IMR-90 (cell line): Measurements from ENCODE around the gene FJX1. TPM values are rescaled to one million over a fixed set of nuclear protein-coding genes. Genes with fewer than 3 reads are reported as not detected.
A peak's percentile ranks its signal among the peaks of the same experiment; 100 is the strongest.

Experiments used
- ATAC-seq: fragments of 200-7000 bp; cut with Tn5 transposase; 2 replicates; pipeline ENCODE4 v1.9.1; 2020; ENCODE audit warnings: low read depth, mild to moderate bottlenecking, moderate library complexity
- BruUV-seq: library from RNA; stranded (reverse); fragments of 400-500 nt; replicated peaks from 2 replicates; lab custom pipeline; 2021; lab: Mats Ljungman, UMichigan
- CTCF ChIA-PET: fragments of 300-600 bp; formaldehyde crosslinking; extraction: SDS; loops from one replicate; lab custom pipeline; 2021; ENCODE audit warnings: antibody characterized with exemption; lab: Yijun Ruan, JAX
- POLR2A ChIA-PET: fragments of 300-600 bp; sonication (Branson Sonifier 250); formaldehyde crosslinking; loops from one replicate; lab custom pipeline; 2022; ENCODE audit warnings: antibody characterized with exemption; ENCODE audit not compliant: unreplicated experiment; lab: Charles Lee
- DNase-seq: peaks from one replicate; pipeline ENCODE4 v3.0.0; 2013
- H2AFZ ChIP-seq: replicated peaks from 2 replicates; pipeline ENCODE3; 2013; ENCODE audit warnings: low read length, mild to moderate bottlenecking; ENCODE audit not compliant: poor library complexity
- H2AK5ac ChIP-seq: 2 replicates; pipeline ENCODE4 v1.6.1; 2013; ENCODE audit warnings: low read depth, low read length, inconsistent platforms
- H2AK9ac ChIP-seq: replicated peaks from 2 replicates; pipeline ENCODE3; 2013; ENCODE audit warnings: mild to moderate bottlenecking, low read depth, low read length, moderate library complexity; ENCODE audit not compliant: poor library complexity
- H2BK120ac ChIP-seq: 2 replicates; pipeline ENCODE4 v1.6.1; 2013; ENCODE audit warnings: low read depth, low read length, inconsistent platforms
- H2BK15ac ChIP-seq: 3 replicates; pipeline ENCODE4 v1.6.1; 2013; ENCODE audit warnings: low read depth, low read length, inconsistent platforms
- H2BK20ac ChIP-seq: 2 replicates; pipeline ENCODE4 v1.6.1; 2013; ENCODE audit warnings: low read depth, mild to moderate bottlenecking, inconsistent platforms, low read length, moderate library complexity
- H2BK5ac ChIP-seq: 2 replicates; pipeline ENCODE4 v1.6.1; 2013; ENCODE audit warnings: mild to moderate bottlenecking, low read depth, low read length, inconsistent platforms; ENCODE audit not compliant: poor library complexity, severe bottlenecking
- H3K14ac ChIP-seq: replicated peaks from 2 replicates; pipeline ENCODE4 v1.6.1; 2013; ENCODE audit warnings: low read depth, low read length, inconsistent platforms
- H3K18ac ChIP-seq: 2 replicates; pipeline ENCODE4 v1.6.1; 2013; ENCODE audit warnings: low read depth, low read length, control low read depth
- H3K23ac ChIP-seq: 2 replicates; pipeline ENCODE4 v1.6.1; 2013; ENCODE audit warnings: low read depth, low read length, inconsistent platforms
- H3K27ac ChIP-seq: 2 replicates; pipeline ENCODE4 v1.5.1; 2013; ENCODE audit warnings: mild to moderate bottlenecking, control low read depth, low read length; ENCODE audit not compliant: insufficient read depth
- H3K27me3 ChIP-seq: 2 replicates; pipeline ENCODE4 v1.6.1; 2013; ENCODE audit warnings: low read length; ENCODE audit not compliant: control insufficient read depth, insufficient read depth
- H3K36me3 ChIP-seq: 2 replicates; pipeline ENCODE4 v1.6.1; 2013; ENCODE audit warnings: low read length, mixed read lengths; ENCODE audit not compliant: control insufficient read depth, insufficient read depth
- H3K4ac ChIP-seq: 2 replicates; pipeline ENCODE4 v1.6.1; 2013; ENCODE audit warnings: low read depth, low read length, inconsistent platforms
- H3K4me1 ChIP-seq: 2 replicates; pipeline ENCODE4 v1.6.1; 2013; ENCODE audit warnings: low read length, mixed read lengths; ENCODE audit not compliant: control insufficient read depth, insufficient read depth
- H3K4me2 ChIP-seq: 2 replicates; pipeline ENCODE4 v1.6.1; 2013; ENCODE audit warnings: low read depth, mild to moderate bottlenecking, control low read depth, low read length, moderate library complexity
- H3K4me3 ChIP-seq: 2 replicates; pipeline ENCODE4 v1.5.1; 2013; ENCODE audit warnings: low read depth, mild to moderate bottlenecking, control low read depth, low read length, moderate library complexity; ENCODE audit not compliant: insufficient read depth
- H3K56ac ChIP-seq: 2 replicates; pipeline ENCODE4 v1.6.1; 2013; ENCODE audit warnings: low read length, inconsistent platforms; ENCODE audit not compliant: insufficient read depth; ENCODE audit errors: extremely low read depth
- H3K79me1 ChIP-seq, 2 experiments: 2 replicates each; pipeline ENCODE4 v1.6.1; 2013; ENCODE audit warnings: low read length in 2 of 2, inconsistent platforms in 1 of 2, low read depth in 1 of 2
- H3K9ac ChIP-seq: 2 replicates; pipeline ENCODE4 v1.6.1; 2013; ENCODE audit warnings: low read depth, low read length, control low read depth
- H3K9me1 ChIP-seq: 2 replicates; pipeline ENCODE4 v1.6.1; 2013; ENCODE audit warnings: low read length, inconsistent platforms; ENCODE audit not compliant: insufficient read depth
- H3K9me3 ChIP-seq: 2 replicates; pipeline ENCODE4 v1.6.1; 2013; ENCODE audit warnings: low read length; ENCODE audit not compliant: control insufficient read depth, insufficient read depth
- H4K20me1 ChIP-seq: 2 replicates; pipeline ENCODE4 v1.6.1; 2013; ENCODE audit warnings: low read length, inconsistent platforms; ENCODE audit not compliant: insufficient read depth
- H4K5ac ChIP-seq: 2 replicates; pipeline ENCODE4 v1.6.1; 2013; ENCODE audit warnings: mild to moderate bottlenecking, low read depth, low read length, control low read depth
- H4K8ac ChIP-seq, 2 experiments: 2 replicates each; pipeline ENCODE4 v1.6.1; 2013; ENCODE audit warnings: low read depth in 2 of 2, low read length in 2 of 2, control low read depth in 1 of 2, inconsistent platforms in 1 of 2
- H4K91ac ChIP-seq: 2 replicates; pipeline ENCODE4 v1.6.1; 2013; ENCODE audit warnings: low read depth, low read length, inconsistent platforms; ENCODE audit not compliant: insufficient read depth
- BHLHE40 ChIP-seq: fragments of 150-350 bp; IDR thresholded peaks from 2 replicates; pipeline ENCODE4 v1.6.1; 2016; ENCODE audit warnings: mild to moderate bottlenecking, low read depth, low read length
- CEBPB ChIP-seq: IDR thresholded peaks from 2 replicates; pipeline ENCODE4 v1.6.1; 2012; ENCODE audit warnings: low read depth, low read length, improper control_type of control experiment
- CHD1 ChIP-seq: IDR thresholded peaks from 2 replicates; pipeline ENCODE4 v1.6.1; 2012; ENCODE audit warnings: low read depth, low read length, improper control_type of control experiment
- CTCF ChIP-seq: conservative IDR thresholded peaks from 2 replicates; pipeline ENCODE4 v1.5.1; 2012; ENCODE audit warnings: mild to moderate bottlenecking, low read depth, low read length, improper control_type of control experiment
- ELK1 ChIP-seq: fragments of 150-350 bp; IDR thresholded peaks from 2 replicates; pipeline ENCODE4 v1.6.1; 2016; ENCODE audit warnings: low read depth, mild to moderate bottlenecking, low read length, moderate library complexity, borderline replicate concordance
- FOS ChIP-seq: fragments of 150-350 bp; IDR thresholded peaks from 2 replicates; pipeline ENCODE4 v1.6.1; 2016; ENCODE audit warnings: low read depth, low read length
- MAFK ChIP-seq: IDR thresholded peaks from 2 replicates; pipeline ENCODE4 v1.6.1; 2012; ENCODE audit warnings: low read depth, low read length, improper control_type of control experiment
- MAZ ChIP-seq: IDR thresholded peaks from 2 replicates; pipeline ENCODE4 v1.6.1; 2012; ENCODE audit warnings: low read depth, mild to moderate bottlenecking, low read length, improper control_type of control experiment, moderate library complexity, borderline replicate concordance
- MXI1 ChIP-seq: IDR thresholded peaks from 2 replicates; pipeline ENCODE4 v1.6.1; 2012; ENCODE audit warnings: low read depth, mild to moderate bottlenecking, low read length, moderate library complexity, borderline replicate concordance
- NFE2L2 ChIP-seq: fragments of 150-350 bp; IDR thresholded peaks from 2 replicates; pipeline ENCODE4 v1.6.1; 2016; ENCODE audit warnings: low read depth, mild to moderate bottlenecking, low read length
- POLR2A ChIP-seq: IDR thresholded peaks from 2 replicates; pipeline ENCODE4 v1.6.1; 2012; ENCODE audit warnings: mild to moderate bottlenecking, low read depth, low read length
- RAD21 ChIP-seq: IDR thresholded peaks from 2 replicates; pipeline ENCODE4 v1.6.1; 2012; ENCODE audit warnings: low read length, improper control_type of control experiment
- RCOR1 ChIP-seq: IDR thresholded peaks from 2 replicates; pipeline ENCODE4 v1.6.1; 2012; ENCODE audit warnings: mild to moderate bottlenecking, low read length, improper control_type of control experiment; ENCODE audit not compliant: insufficient replicate concordance
- RFX5 ChIP-seq: IDR thresholded peaks from 2 replicates; pipeline ENCODE4 v1.8.0; 2012; ENCODE audit warnings: low read depth, mild to moderate bottlenecking, low read length, moderate library complexity
- SMC3 ChIP-seq: fragments of 150-350 bp; IDR thresholded peaks from 2 replicates; pipeline ENCODE4 v1.6.1; 2016; ENCODE audit warnings: low read depth, mild to moderate bottlenecking, antibody characterized with exemption, low read length, moderate library complexity
- USF2 ChIP-seq: fragments of 150-350 bp; IDR thresholded peaks from 2 replicates; pipeline ENCODE4 v1.6.1; 2017; ENCODE audit warnings: mild to moderate bottlenecking, antibody characterized with exemption, low read length, low read depth
- WGBS, 2 experiments: methylation state at CpG; one replicate each; pipeline versions ENCODE4 v1.1.5 to v1.1.7; 2013; ENCODE audit warnings: missing lambda C conversion rate in 2 of 2; ENCODE audit not compliant: insufficient read length in 1 of 2; ENCODE audit errors: extremely low coverage in 2 of 2; 5-methylcytosine and 5-hydroxymethylcytosine counted together
- dilution Hi-C: fragments of 300-500 bp; cut with HindIII; formaldehyde crosslinking; loops from one replicate; pipeline ENCODE4 v1.14.3; 2018; ENCODE audit warnings: low sequenced_read_pairs; ENCODE audit not compliant: unreplicated experiment
- in situ Hi-C: fragments of 300-500 bp; cut with MboI; formaldehyde crosslinking; loops from 3 replicates; pipeline ENCODE4 v1.14.3; 2019; ENCODE audit warnings: low sequenced_read_pairs, inconsistent platforms, mixed read lengths
- intact Hi-C: fragments of 100-400 bp; cut with micrococcal nuclease; formaldehyde crosslinking; loops from 2 replicates; pipeline ENCODE4 v1.10.0; 2022
- polyA plus RNA-seq, 3 experiments: library from polyadenylated mRNA; depleted of rRNA; stranded (reverse); fragments of >200 nt; gene quantifications; 2 replicates each; pipeline ENCODE4 v1.2.3, GENCODE V29; 2012; ENCODE audit warnings: low replicate concordance in 1 of 3
- total RNA-seq: library from RNA; depleted of rRNA; stranded (reverse); fragments of >200 nt; gene quantifications from 2 replicates; pipeline ENCODE4 v1.2.3, GENCODE V29; 2012

FJX1 gene
- total and polyA plus RNA-seq, 2 of the 4 experiments (the other 2 are of a cell fraction): 8.4 to 11.2 TPM

GRCh38 chr11:35654711-35655110, 36.5 kb downstream of the FJX1 start:
- H3K36me3 ChIP-seq: no peaks in the 10 kb centered on the region
- BruUV-seq: no TSS peak
- no peak overlapping the region for H2BK120ac ChIP-seq
- WGBS, 2 experiments: no CpG with 5 or more reads among the region's 6 CpGs
- H3K9ac ChIP-seq: no peak overlapping the region
- POLR2A ChIA-PET: no interaction called here
- H4K91ac ChIP-seq: no peak overlapping the region
- peak overlapping the region in 1 of 2 experiments; percentile 43; a peak in 1 of 4 replicates for H4K8ac ChIP-seq
- H2AFZ ChIP-seq: no peak overlapping the region
- H2BK5ac ChIP-seq: no peak overlapping the region
- no peak overlapping the region for H3K56ac ChIP-seq
- DNase-seq: no peak
- intact Hi-C loops (no loop called here), in situ Hi-C loops (no loop called here), dilution Hi-C loops (no loop called here)
- no peak overlapping the region for H2BK20ac ChIP-seq
- ATAC-seq: no peak
- H3K79me1 ChIP-seq: no peaks in the 10 kb centered on the region
- H3K4ac ChIP-seq: no peak overlapping the region
- no peak overlapping the region for H3K27ac ChIP-seq
- H3K14ac ChIP-seq: no peak overlapping the region
- 0 out of 2 replicates have a peak, but pooled peaks cover 4% of the 10 kb centered on the region for H3K9me1 ChIP-seq
- H2BK15ac ChIP-seq: no peak overlapping the region
- CTCF ChIA-PET: interaction anchor here (0.6 kb wide), 1 partner anchor 61 kb away, joined by 3 read pairs; no protein-coding TSS in a partner anchor
- no peak overlapping the region for H3K18ac ChIP-seq
- TF ChIP-seq NFE2L2: no peak
- TF ChIP-seq POLR2A: no peak
- TF ChIP-seq USF2: no peak
- no peak for TF ChIP-seq ELK1
- TF ChIP-seq CHD1: no peak
- TF ChIP-seq MXI1: no peak
- no peak for TF ChIP-seq MAFK
- TF ChIP-seq RFX5: no peak
- no peak for TF ChIP-seq RCOR1
- no peak for TF ChIP-seq MAZ
- no peak for TF ChIP-seq SMC3
- TF ChIP-seq FOS: no peak
- no peak for TF ChIP-seq CEBPB
- no peak for TF ChIP-seq CTCF
- TF ChIP-seq BHLHE40: no peak
- no peak for TF ChIP-seq RAD21
- no peaks in the 10 kb centered on the region for H4K20me1 ChIP-seq
- peaks cover 2% of the 10 kb centered on the region; the same call in 1 of the 2 replicates for H3K4me1 ChIP-seq
- no peak overlapping the region for H3K4me2 ChIP-seq
- no peak overlapping the region for H2AK5ac ChIP-seq
- H3K23ac ChIP-seq: no peak overlapping the region
- no peak overlapping the region for H2AK9ac ChIP-seq
- H3K4me3 ChIP-seq: no peak overlapping the region
- no peak overlapping the region for H4K5ac ChIP-seq
- H3K9me3 ChIP-seq: no peaks in the 10 kb centered on the region
- no peaks in the 10 kb centered on the region for H3K27me3 ChIP-seq
